AG10803 (cell line): ENCODE results near the gene CHCHD3.

Experiments
- DNase-seq: peaks from one replicate; pipeline ENCODE4 v3.0.0; 2010; ENCODE audit warnings: low read depth
- H3K4me3 ChIP-seq: 2 replicates; pipeline ENCODE4 v1.5.1; 2011; ENCODE audit warnings: mild to moderate bottlenecking, low read length, control low read depth
- CTCF ChIP-seq: conservative IDR thresholded peaks from 2 replicates; pipeline ENCODE4 v1.5.1; 2011; ENCODE audit warnings: mild to moderate bottlenecking, low read length, control low read depth, inconsistent platforms

The CHCHD3 gene

GRCh38 chr7:132758986-132759385 is 322.9 kb downstream of the CHCHD3 start:
- DNase-seq, result no peak
- TF ChIP-seq CTCF, result no peak
- no peak overlapping the region for H3K4me3 ChIP-seq

GRCh38 chr7:132757783-132758182 is 324.1 kb downstream of the CHCHD3 start:
- no peak overlapping the region for H3K4me3 ChIP-seq
- no peak for TF ChIP-seq CTCF
- peak; percentile 47 for DNase-seq

- no peak for TF ChIP-seq CTCF
- no peak overlapping the region for H3K4me3 ChIP-seq
- DNase-seq, result no peak
Observed at GRCh38 chr7:132756484-132756990, 325.4 kb downstream of the CHCHD3 start.

- TF ChIP-seq CTCF, result no peak
- DNase-seq, result no peak
- H3K4me3 ChIP-seq, result no peak overlapping the region
Observed at GRCh38 chr7:132755538-132756483, 326.1 kb downstream of the CHCHD3 start.

- DNase-seq, result peak; percentile 45
- TF ChIP-seq CTCF, result no peak
- H3K4me3 ChIP-seq, result no peak overlapping the region
Observed at GRCh38 chr7:132752431-132752830, 329.5 kb downstream of the CHCHD3 start.

GRCh38 chr7:132751244-132751647 is 330.6 kb downstream of the CHCHD3 start:
- no peak for TF ChIP-seq CTCF
- no peak for DNase-seq
- no peak overlapping the region for H3K4me3 ChIP-seq
